ENCODE data around the gene NFKBIE. TPM values are rescaled to one million over a fixed set of nuclear protein-coding genes. Genes with fewer than 3 reads are reported as not detected.
A peak's percentile ranks its signal among the peaks of the same experiment; 100 is the strongest.

The NFKBIE gene
- total RNA-seq, 3 donors from 2014 or later: 4.0 to 25.9 (median 14.4) TPM

- peak in 1 of 3 donors; percentile 44 for TF ChIP-seq POLR2AphosphoS5 (IDR thresholded peaks at IDR 0.05)
- no peak for TF ChIP-seq POLR2A (IDR thresholded peaks at IDR 0.05)
- no peak for TF ChIP-seq CTCF (IDR thresholded peaks at IDR 0.05)
- H3K9me3 ChIP-seq: no peaks in the 10 kb centered on the region
- H3K36me3 ChIP-seq: no peaks in the 10 kb centered on the region
Observed at GRCh38 chr6:44265722-44266233, 427 bp upstream of the NFKBIE start.

GRCh38 chr6:44264154-44265006 lies 971 bp downstream of the NFKBIE start:
- H3K27me3 ChIP-seq: no peaks in the 10 kb centered on the region
- peaks cover 15 to 20% of the 10 kb centered on the region in 2 donors for H3K4me1 ChIP-seq
- no peaks in the 10 kb centered on the region for H3K9me3 ChIP-seq
- TF ChIP-seq POLR2AphosphoS5 (IDR thresholded peaks at IDR 0.05): no peak
- no peak for TF ChIP-seq POLR2A (IDR thresholded peaks at IDR 0.05)
- no peak for TF ChIP-seq CTCF (IDR thresholded peaks at IDR 0.05)
- DNase-seq (ENCODE audit: low spot score in 2 of 2): no peak
- H3K27ac ChIP-seq: peak overlapping the region; percentile 80 to 86
- intact Hi-C loops (cut with DNase I; ENCODE audit: low total_unique reads): no loop called here
- H3K36me3 ChIP-seq: no peaks in the 10 kb centered on the region
- peak overlapping the region; percentile 74 to 90 (median 77) for H3K4me3 ChIP-seq

More at GRCh38 chr6:44265722-44266233, 427 bp upstream of the NFKBIE start:
- Histone ChIP-seq H3K4me1 (peaks cover 15 to 20% of the 10 kb centered on the region in 2 donors), H3K27me3 (peaks cover 0 to 6% of the 10 kb centered on the region in 2 donors), H3K4me3 (peak overlapping the region; percentile 74 to 90 (median 77)), H3K27ac (peak overlapping the region; percentile 80 to 86)
- intact Hi-C loops (cut with DNase I; ENCODE audit: low total_unique reads): no loop called here
- no peak for DNase-seq (ENCODE audit: low spot score in 2 of 2)

GRCh38 chr6:44263354-44264100 lies 1.8 kb downstream of the NFKBIE start:
- TF ChIP-seq CTCF (IDR thresholded peaks at IDR 0.05) (no peak), POLR2A (IDR thresholded peaks at IDR 0.05) (no peak), POLR2AphosphoS5 (IDR thresholded peaks at IDR 0.05) (no peak)
- no peaks in the 10 kb centered on the region for H3K36me3 ChIP-seq
- no peak for DNase-seq (ENCODE audit: low spot score in 2 of 2)
- no peaks in the 10 kb centered on the region for H3K27me3 ChIP-seq
- H3K27ac ChIP-seq: peak overlapping the region in 1 of 2 donors; percentile 3
- peaks cover 15 to 20% of the 10 kb centered on the region in 2 donors for H3K4me1 ChIP-seq
- H3K9me3 ChIP-seq: no peaks in the 10 kb centered on the region
- peak overlapping the region; percentile 74 to 90 (median 77) for H3K4me3 ChIP-seq
- intact Hi-C loops (cut with DNase I; ENCODE audit: low total_unique reads): no loop called here

GRCh38 chr6:44262467-44263353 lies 2.6 kb downstream of the NFKBIE start:
- H3K4me3 ChIP-seq: peak overlapping the region; percentile 74 to 90 (median 77)
- H3K27ac ChIP-seq: peak overlapping the region; percentile 3 to 19
- peaks cover 15 to 20% of the 10 kb centered on the region in 2 donors for H3K4me1 ChIP-seq

More at GRCh38 chr6:44262467-44263353, 2.6 kb downstream of the NFKBIE start:
- intact Hi-C loops (cut with DNase I; ENCODE audit: low total_unique reads): no loop called here
- H3K36me3 ChIP-seq: no peaks in the 10 kb centered on the region
- DNase-seq (ENCODE audit: low spot score in 2 of 2): no peak
- no peaks in the 10 kb centered on the region for H3K9me3 ChIP-seq
- H3K27me3 ChIP-seq: no peaks in the 10 kb centered on the region
- TF ChIP-seq POLR2AphosphoS5 (IDR thresholded peaks at IDR 0.05): no peak
- no peak for TF ChIP-seq POLR2A (IDR thresholded peaks at IDR 0.05)
- no peak for TF ChIP-seq CTCF (IDR thresholded peaks at IDR 0.05)
